ENCODE results near the gene NKX2-8. TPM values are rescaled to one million over a fixed set of nuclear protein-coding genes. Genes with fewer than 3 reads are reported as not detected.

NKX2-8 gene
- total RNA-seq: not detected

GRCh38 chr14:36582011-36582873 lies at the start of gene NKX2-8:
Gene NKX2-8, minus strand, starts transcription at chr14:36582614. Its CDS starts 225 bp downstream, at chr14:36582389.
- DNase-seq (ENCODE audit: low spot score): no peak

GRCh38 chr14:36627981-36628380 lies 45.6 kb upstream of the NKX2-8 start:
- no peak for DNase-seq (ENCODE audit: low spot score)

DNA sequence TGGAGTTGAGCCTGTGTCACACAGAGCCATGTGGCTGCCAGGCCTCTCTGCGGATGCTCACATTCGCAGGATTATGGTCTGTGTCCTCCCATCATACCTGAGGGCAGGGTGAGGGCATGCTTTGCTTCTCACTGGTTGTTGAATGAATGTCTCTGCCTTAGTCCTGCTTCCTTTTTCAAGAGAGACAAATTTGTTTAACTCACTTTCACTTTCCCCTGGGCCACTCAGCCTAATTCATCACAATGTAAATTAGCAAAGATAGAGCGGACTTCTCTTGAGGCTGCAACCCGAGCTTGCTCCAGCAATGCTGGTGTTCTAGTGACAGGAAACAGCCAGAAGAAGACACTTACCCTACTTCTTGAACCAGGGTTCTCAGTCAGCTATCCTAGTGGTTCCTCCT lies 43.7 kb upstream of the NKX2-8 start:
- no peak for DNase-seq (ENCODE audit: low spot score)

DNA sequence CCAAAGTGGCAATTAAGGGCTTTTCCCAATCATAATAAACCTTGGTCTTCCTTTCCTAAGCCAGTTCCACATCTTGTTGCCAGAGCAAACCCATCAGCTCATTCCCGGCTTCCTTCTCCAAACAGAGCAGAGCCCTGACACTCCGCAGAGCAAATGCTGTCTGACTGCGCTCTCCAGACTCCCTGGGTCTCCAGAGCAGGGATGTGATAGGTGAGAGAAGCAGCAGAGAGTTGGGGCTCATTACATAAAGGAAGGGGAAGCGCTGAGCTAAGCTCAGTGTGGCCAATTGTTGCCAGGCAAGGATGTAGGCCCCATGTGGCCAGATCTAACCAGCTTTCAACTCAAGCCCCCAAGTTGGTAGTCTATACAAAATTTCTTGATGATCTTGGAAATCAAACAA lies 43.0 kb upstream of the NKX2-8 start:
- no peak for DNase-seq (ENCODE audit: low spot score)

- DNase-seq (ENCODE audit: low spot score): no peak
Measured at GRCh38 chr14:36625014-36625413, 42.6 kb upstream of the NKX2-8 start.

GRCh38 chr14:36619853-36620252 lies 37.4 kb upstream of the NKX2-8 start:
- DNase-seq (ENCODE audit: low spot score): no peak

GRCh38 chr14:36619131-36619530 lies 36.7 kb upstream of the NKX2-8 start:
- no peak for DNase-seq (ENCODE audit: low spot score)

- DNase-seq (ENCODE audit: low spot score): no peak
Measured at GRCh38 chr14:36618641-36619040, 36.2 kb upstream of the NKX2-8 start.

DNA sequence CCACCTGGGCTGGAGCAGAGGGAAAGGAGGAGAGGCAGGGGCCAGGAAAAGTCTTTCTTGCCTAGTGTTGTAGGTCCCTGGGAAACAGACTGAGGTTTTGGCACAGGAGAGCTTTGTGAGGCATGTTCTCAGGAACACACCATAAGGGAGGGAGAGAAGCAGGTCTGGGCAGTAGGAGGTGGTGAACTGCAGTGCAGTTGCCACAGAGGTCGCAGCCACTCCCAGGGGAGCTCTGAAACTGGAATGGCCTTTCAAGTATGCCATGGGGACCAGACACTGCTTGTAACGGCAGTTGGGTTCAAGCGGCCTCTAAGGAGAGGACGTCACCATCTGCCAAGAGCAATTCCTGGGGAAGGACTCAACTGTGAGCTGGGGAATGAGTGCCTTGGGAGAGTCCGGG lies 35.4 kb upstream of the NKX2-8 start:
- DNase-seq (ENCODE audit: low spot score): no peak

- no peak for DNase-seq (ENCODE audit: low spot score)
Measured at GRCh38 chr14:36605506-36605857, 23.1 kb upstream of the NKX2-8 start.

DNA sequence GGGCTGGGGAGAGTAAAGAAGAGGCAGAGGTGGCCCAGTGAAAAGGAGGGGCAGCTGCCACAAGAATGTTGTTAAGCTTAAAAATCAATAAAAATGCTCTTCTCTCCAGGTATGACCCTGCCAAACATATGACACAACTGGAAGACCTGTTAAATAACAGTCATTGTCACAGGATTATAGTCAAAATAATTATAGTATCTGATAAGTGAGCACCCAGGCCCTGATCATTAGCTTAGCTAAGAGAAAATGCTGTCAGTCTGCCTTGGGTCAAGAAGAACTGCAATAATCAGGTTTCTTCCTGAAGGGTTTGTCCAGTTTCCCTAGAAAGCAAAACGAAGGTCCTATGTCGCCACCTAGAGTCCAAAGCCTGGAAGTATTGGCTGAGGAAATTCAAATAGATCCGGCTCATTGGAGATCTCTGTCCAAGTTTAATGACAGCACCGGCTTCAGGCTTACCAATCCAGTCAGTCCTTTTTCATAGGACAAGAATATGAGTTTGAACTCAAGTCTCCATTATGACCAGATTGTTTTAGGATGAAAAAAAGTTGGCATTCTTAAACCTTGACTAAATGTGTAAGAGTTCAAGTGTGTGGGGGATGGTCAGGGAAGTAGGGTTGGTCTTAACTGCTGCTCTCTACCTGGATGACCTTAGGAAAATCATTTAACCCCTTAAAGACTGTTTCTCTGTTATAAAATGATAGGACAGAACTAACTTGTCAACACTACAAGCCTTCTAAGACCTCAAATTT lies 22.5 kb upstream of the NKX2-8 start:
- no peak for DNase-seq (ENCODE audit: low spot score)

GRCh38 chr14:36600431-36600830 lies 18.0 kb upstream of the NKX2-8 start:
- DNase-seq (ENCODE audit: low spot score): no peak

DNA sequence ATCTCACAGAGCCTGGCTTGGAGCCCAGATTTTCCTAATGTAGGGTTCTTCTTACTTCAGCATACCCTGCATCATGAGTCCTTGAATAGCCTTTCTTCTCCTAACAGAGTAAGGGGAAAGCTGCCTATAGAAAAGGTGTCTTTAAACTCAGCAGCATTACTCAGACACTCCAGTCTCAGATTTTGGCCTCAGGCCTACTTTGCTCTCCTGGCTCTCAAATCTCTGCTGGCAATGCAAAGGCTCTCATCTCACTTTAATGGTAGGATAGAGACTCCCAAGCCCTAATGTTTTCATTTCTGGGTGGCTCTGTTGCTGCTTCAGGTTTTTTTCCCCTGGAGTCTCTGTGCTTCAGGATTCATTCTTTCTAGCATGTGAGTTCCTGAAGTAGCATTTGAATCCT lies 9.1 kb upstream of the NKX2-8 start:
- no peak for DNase-seq (ENCODE audit: low spot score)

DNA sequence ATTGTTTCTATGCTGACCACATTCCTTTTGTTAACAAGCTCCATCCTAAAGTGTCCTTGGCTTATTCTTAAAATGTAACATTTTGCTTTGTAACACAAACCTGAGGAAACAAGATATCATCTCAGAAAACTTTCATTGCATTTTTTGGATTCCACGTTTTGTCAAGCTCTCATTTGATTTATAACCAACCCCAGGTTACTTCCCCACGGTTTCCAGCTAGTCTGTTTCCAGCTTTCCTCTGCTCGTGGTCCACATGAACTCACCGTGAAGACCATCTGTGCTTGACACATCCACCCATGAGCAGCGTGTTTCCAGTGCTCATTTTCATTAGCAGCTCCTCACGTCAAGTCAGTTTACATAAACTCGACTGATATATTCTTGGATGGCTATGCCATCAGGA lies 6.4 kb upstream of the NKX2-8 start:
- no peak for DNase-seq (ENCODE audit: low spot score)

DNA sequence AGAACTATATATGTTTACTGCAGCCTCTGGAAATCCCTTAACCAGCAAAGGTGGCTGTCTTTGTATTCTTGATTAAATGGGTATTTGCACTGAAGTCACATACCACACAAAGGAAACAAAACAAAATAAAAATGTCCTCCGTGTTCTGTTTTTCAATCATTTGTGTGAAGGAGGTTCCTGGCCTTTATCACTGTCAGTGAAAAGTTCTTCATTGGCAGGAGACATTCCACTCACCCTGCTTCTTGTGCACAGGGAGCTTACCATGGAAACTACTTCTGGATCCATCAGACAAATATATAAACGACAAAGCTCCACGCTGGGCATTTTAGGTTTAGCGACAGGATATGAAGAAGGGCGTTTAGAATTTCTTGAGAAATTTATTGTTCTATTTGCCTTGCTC lies 5.7 kb upstream of the NKX2-8 start:
- no peak for DNase-seq (ENCODE audit: low spot score)

- DNase-seq (ENCODE audit: low spot score): no peak
Measured at GRCh38 chr14:36585100-36585499, 2.7 kb upstream of the NKX2-8 start.

DNA sequence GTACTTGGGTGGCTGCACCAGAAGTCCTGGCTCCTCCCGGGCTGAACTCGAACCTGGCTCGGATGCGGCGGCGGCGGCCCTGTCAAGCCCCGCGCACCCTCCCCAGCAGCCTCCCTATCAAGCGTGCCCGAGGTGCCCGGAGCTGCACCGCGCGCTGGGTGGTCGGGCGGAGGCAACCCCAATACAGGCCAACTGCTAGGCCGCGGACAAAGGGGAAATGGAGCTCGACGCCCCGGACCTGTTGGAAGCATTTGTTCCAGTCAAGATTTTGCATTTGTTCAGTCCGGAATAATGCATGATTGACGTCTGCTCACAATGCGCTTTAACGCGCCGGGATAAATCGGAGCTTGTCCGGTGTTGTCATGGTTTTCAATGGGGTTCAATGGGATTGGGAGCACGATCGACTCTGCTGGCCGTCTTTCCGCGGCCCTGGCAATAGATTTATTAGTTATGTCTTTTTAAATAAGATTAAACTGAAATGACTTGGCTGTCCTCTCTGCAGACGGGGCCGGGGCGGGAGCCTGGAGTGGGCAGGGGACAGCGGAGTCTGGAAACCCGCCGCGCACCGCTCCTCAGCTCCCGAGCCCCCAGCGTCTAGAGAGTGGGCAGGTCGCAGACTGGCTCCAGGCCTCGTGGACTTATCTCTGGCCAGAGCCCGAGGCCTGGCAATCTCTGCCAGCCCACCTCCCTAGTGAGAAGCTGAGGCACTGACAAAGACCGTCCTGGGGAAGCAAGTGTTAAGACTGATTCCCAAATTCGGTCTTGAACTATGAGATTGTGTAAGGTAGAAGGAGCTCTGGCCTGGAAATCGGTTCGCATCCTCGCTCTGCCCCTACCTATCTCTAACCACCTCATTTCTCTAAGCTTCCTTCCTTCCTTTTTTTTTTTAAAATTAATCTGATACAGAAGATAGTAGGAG lies 1.7 kb upstream of the NKX2-8 start:
- no peak for DNase-seq (ENCODE audit: low spot score)

GRCh38 chr14:36583242-36583892 lies 953 bp upstream of the NKX2-8 start:
- no peak for DNase-seq (ENCODE audit: low spot score)

DNA sequence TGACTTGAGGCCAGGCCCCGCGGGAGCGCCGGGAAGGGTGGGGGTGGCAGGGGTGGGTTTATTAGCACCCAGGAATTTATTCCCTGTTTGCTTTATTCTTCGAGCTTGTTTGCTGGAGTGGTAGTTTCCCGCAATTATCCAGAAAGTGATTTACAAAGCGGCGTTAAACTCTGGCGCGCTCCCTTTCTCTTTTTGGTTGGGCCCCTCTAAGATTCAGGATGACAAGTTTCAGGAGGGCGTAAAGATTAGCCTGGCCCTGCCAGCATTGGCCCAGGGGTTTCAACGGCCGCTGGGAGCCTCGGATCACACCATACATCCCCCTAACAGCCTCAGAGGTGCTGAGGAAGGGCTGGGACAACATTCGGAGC lies 444 bp upstream of the NKX2-8 start:
- DNase-seq (ENCODE audit: low spot score): no peak

- DNase-seq (ENCODE audit: low spot score): no peak
Measured at GRCh38 chr14:36580856-36581831, 1.3 kb downstream of the NKX2-8 start.
